SU-DHL-6 (cell line): Measurements from ENCODE around the gene CLTB.

ENCODE experiments used
- EZH2phosphoT487 ChIP-seq: fragments of 200-600 bp; sonication (generic), shearing (Covaris generic); conservative IDR thresholded peaks from 2 replicates; pipeline ENCODE4 v1.6.1; 2018; ENCODE audit warnings: mild to moderate bottlenecking, antibody characterized with exemption, low read length, moderate library complexity, mixed read lengths
- TF ChIP-seq, protein P1 (sequence below): fragments of 200-600 bp; sonication (generic); IDR thresholded peaks from one replicate; pipeline ENCODE4 v1.5.1; 2017; ENCODE audit warnings: antibody characterized with exemption, mild to moderate bottlenecking, low read length, moderate library complexity; ENCODE audit not compliant: insufficient read depth, poor library complexity, severe bottlenecking

DNA sequence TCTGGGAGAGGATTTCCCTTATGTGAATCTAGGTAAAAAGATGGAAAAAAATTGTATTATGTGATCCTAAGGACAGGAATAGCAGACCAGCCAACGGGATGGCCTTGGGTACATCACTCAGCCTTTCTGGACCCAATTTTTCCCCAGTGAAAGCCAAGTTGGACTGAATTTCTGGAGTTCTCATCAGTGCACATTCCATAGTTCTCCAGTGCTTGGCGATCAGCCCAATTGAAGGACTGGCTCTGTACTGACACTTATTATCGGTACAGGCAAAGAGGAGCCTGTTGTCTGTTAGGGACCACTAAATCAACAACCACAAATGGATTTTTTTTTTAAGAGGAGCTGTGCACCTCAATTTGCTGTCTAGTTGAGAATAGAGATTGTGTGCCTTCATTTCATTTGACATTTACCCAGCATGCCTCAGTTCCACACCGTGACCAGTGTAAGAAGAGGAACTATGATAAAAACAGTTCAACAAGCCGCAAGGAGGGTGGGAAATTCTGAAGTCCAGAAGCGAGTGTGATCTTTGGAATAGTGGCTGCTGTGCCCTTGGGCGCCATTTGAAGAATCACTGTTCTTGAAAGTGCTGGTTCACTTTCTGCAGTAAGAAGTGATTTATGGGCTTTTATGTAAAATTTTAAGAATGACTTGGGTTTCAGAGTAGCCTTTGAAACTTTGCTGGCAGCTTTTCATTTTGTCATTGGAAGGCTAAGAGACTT is 43.1 kb downstream of the CLTB start:
- TF ChIP-seq, protein P1, sequence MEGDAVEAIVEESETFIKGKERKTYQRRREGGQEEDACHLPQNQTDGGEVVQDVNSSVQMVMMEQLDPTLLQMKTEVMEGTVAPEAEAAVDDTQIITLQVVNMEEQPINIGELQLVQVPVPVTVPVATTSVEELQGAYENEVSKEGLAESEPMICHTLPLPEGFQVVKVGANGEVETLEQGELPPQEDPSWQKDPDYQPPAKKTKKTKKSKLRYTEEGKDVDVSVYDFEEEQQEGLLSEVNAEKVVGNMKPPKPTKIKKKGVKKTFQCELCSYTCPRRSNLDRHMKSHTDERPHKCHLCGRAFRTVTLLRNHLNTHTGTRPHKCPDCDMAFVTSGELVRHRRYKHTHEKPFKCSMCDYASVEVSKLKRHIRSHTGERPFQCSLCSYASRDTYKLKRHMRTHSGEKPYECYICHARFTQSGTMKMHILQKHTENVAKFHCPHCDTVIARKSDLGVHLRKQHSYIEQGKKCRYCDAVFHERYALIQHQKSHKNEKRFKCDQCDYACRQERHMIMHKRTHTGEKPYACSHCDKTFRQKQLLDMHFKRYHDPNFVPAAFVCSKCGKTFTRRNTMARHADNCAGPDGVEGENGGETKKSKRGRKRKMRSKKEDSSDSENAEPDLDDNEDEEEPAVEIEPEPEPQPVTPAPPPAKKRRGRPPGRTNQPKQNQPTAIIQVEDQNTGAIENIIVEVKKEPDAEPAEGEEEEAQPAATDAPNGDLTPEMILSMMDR, result no peak
- TF ChIP-seq EZH2phosphoT487, result no peak
